ENCODE results near the gene ADCY4.

DNA sequence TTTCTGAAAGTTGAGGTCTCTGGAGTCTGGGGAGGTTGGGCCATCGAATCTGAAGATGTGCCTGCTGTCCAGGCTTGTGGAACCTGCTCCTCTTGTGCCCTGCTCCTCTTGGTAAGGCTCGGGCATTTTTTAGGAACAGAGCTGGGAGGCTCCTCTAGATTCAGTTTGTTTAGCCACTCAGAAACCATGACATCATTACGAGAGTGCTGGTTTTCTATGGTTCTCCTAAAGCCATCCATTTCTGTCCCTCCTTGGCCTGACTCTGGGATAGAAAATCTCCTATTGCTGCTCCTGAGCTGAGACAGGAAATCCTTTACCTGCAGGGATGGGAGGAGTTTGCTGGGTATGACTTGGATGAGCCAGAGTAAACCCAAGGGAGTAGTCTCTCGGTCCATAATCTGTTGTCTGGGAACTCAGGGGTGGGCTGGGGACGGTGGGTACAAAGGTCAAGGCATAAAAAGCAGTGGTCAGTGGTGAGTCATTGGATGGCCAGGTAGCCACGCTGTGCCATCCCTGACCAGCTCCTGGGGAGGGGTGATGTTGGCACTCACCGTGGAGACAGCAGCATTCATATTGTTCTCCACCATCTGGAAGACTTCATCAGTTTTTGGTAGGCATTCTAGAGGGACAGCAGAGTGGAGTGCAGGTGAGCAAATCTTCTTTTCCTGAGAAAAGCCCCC, 2.4 kb upstream of the ADCY4 start:
- TF ChIP-seq, protein P1, sequence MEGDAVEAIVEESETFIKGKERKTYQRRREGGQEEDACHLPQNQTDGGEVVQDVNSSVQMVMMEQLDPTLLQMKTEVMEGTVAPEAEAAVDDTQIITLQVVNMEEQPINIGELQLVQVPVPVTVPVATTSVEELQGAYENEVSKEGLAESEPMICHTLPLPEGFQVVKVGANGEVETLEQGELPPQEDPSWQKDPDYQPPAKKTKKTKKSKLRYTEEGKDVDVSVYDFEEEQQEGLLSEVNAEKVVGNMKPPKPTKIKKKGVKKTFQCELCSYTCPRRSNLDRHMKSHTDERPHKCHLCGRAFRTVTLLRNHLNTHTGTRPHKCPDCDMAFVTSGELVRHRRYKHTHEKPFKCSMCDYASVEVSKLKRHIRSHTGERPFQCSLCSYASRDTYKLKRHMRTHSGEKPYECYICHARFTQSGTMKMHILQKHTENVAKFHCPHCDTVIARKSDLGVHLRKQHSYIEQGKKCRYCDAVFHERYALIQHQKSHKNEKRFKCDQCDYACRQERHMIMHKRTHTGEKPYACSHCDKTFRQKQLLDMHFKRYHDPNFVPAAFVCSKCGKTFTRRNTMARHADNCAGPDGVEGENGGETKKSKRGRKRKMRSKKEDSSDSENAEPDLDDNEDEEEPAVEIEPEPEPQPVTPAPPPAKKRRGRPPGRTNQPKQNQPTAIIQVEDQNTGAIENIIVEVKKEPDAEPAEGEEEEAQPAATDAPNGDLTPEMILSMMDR (IDR thresholded peaks at IDR 0.05) = no peak
- TF ChIP-seq POLR2A (IDR thresholded peaks at IDR 0.05) = no peak

Measured in testis (tissue), 2 donors.